CD14-positive monocyte (primary cell): ENCODE measurements around the gene LOXHD1. TPM values are rescaled to one million over a fixed set of nuclear protein-coding genes. Genes with fewer than 3 reads are reported as not detected.

ENCODE experiments used
- DNase-seq, 3 donors: peaks; one replicate each; pipeline ENCODE4 v3.0.0-alpha.2; 2011 to 2022
- H2AFZ ChIP-seq: 2 replicates; pipeline ENCODE4 v1.6.0; 2012; ENCODE audit warnings: mild to moderate bottlenecking, low read depth, low read length, inconsistent platforms; ENCODE audit not compliant: insufficient read depth, poor library complexity, severe bottlenecking
- H3K27ac ChIP-seq, 2 donors: 1 replicate in 1 of 2; 2 replicates in 1 of 2; pipeline ENCODE4 v1.5.1; 2012 to 2013; ENCODE audit warnings: low read length in 2 of 2, control low read depth in 1 of 2, inconsistent platforms in 1 of 2, low read depth in 1 of 2, mild to moderate bottlenecking in 1 of 2
- H3K27me3 ChIP-seq, 2 donors: one replicate each; pipeline versions ENCODE4 v1.6.0 to v1.6.1; 2011 to 2013; ENCODE audit warnings: low read length in 2 of 2; ENCODE audit not compliant: control insufficient read depth in 2 of 2, insufficient read depth in 2 of 2
- H3K36me3 ChIP-seq, 2 donors: replicated peaks in 1 of 2; 1 replicate in 1 of 2; 2 replicates in 1 of 2; pipeline versions ENCODE4 v1.5.1 to v1.6.1; 2012 to 2013; ENCODE audit warnings: low read length in 2 of 2, control low read depth in 1 of 2, inconsistent platforms in 1 of 2, mild to moderate bottlenecking in 1 of 2; ENCODE audit not compliant: insufficient read depth in 2 of 2, control insufficient read depth in 1 of 2
- H3K4me1 ChIP-seq, 2 donors: 1 replicate in 1 of 2; 2 replicates in 1 of 2; pipeline versions ENCODE4 v1.5.1 to v1.6.1; 2012 to 2013; ENCODE audit warnings: low read length in 2 of 2, control low read depth in 1 of 2, inconsistent platforms in 1 of 2, mild to moderate bottlenecking in 1 of 2, moderate library complexity in 1 of 2; ENCODE audit not compliant: insufficient read depth in 2 of 2, control insufficient read depth in 1 of 2
- H3K4me2 ChIP-seq: replicated peaks from 2 replicates; pipeline ENCODE3; 2012; ENCODE audit warnings: low read length, moderate library complexity, mild to moderate bottlenecking; ENCODE audit not compliant: poor library complexity, severe bottlenecking; ENCODE audit errors: extremely low read depth
- H3K4me3 ChIP-seq, 3 experiments: fragments of 200-600 bp in 1 of 3; sonication (generic) in 1 of 3; replicated peaks in 1 of 3; 1 replicate in 2 of 3; 2 replicates in 1 of 3; pipeline ENCODE4 v1.5.1; 2011 to 2013; ENCODE audit warnings: low read length in 3 of 3, mild to moderate bottlenecking in 3 of 3, control low read depth in 2 of 3, low read depth in 2 of 3, inconsistent platforms in 1 of 3, moderate library complexity in 1 of 3
- H3K79me2 ChIP-seq: 2 replicates; pipeline ENCODE4 v1.6.0; 2012; ENCODE audit warnings: mild to moderate bottlenecking, control low read depth, inconsistent platforms, low read length, moderate library complexity; ENCODE audit not compliant: insufficient read depth
- H3K9ac ChIP-seq: 2 replicates; pipeline ENCODE4 v1.6.0; 2017; ENCODE audit warnings: low read length, mild to moderate bottlenecking; ENCODE audit not compliant: insufficient read depth, poor library complexity, severe bottlenecking
- H3K9me3 ChIP-seq, 2 donors: replicated peaks in 1 of 2; 1 replicate in 1 of 2; 2 replicates in 1 of 2; pipeline versions ENCODE4 v1.5.1 to v1.6.1; 2012 to 2013; ENCODE audit warnings: low read length in 2 of 2, control low read depth in 1 of 2; ENCODE audit not compliant: control insufficient read depth in 1 of 2, insufficient read depth in 1 of 2
- H4K20me1 ChIP-seq: 2 replicates; pipeline ENCODE4 v1.6.0; 2012; ENCODE audit warnings: mild to moderate bottlenecking, low read length, control low read depth, moderate library complexity; ENCODE audit not compliant: insufficient read depth
- H3K27ac Mint-ChIP-seq, 7 donors: one replicate each; pipeline ENCODE4 v1.8.0; 2020; ENCODE audit warnings: mild to moderate bottlenecking in 7 of 7, mixed read lengths in 7 of 7, moderate library complexity in 6 of 7, inconsistent platforms in 2 of 7
- H3K27me3 Mint-ChIP-seq, 3 donors: one replicate each; pipeline ENCODE4 v1.8.0; 2021 to 2022; ENCODE audit warnings: low read depth in 3 of 3, mild to moderate bottlenecking in 3 of 3, mixed read lengths in 3 of 3, moderate library complexity in 3 of 3, inconsistent platforms in 1 of 3
- H3K36me3 Mint-ChIP-seq, 2 donors: one replicate each; pipeline ENCODE4 v1.8.0; 2020; ENCODE audit warnings: mixed read lengths in 2 of 2, inconsistent platforms in 1 of 2, mild to moderate bottlenecking in 1 of 2
- H3K4me1 Mint-ChIP-seq: one replicate; pipeline ENCODE4 v1.8.0; 2020; ENCODE audit warnings: mild to moderate bottlenecking, mixed read lengths
- H3K4me3 Mint-ChIP-seq, 2 donors: one replicate each; pipeline ENCODE4 v1.8.0; 2020; ENCODE audit warnings: mild to moderate bottlenecking in 2 of 2, mixed read lengths in 2 of 2, moderate library complexity in 1 of 2
- H3K9me3 Mint-ChIP-seq, 7 donors: one replicate each; pipeline ENCODE4 v1.8.0; 2020 to 2022; ENCODE audit warnings: mixed read lengths in 7 of 7, mild to moderate bottlenecking in 6 of 7, moderate library complexity in 6 of 7, inconsistent platforms in 2 of 7
- CTCF ChIP-seq: fragments of 200-600 bp; IDR thresholded peaks from one replicate; pipeline ENCODE4 v1.8.0; 2022; ENCODE audit warnings: antibody characterized with exemption, mild to moderate bottlenecking
- WGBS: methylation state at CpG from one replicate; pipeline ENCODE4 v1.1.5; 2013; ENCODE audit warnings: missing lambda C conversion rate; ENCODE audit not compliant: insufficient coverage; 5-methylcytosine and 5-hydroxymethylcytosine counted together
- intact Hi-C, 2 donors: fragments of 100-400 bp; cut with micrococcal nuclease; formaldehyde crosslinking; loops; one replicate each; pipeline versions ENCODE4 v1.15.0 to v1.15.1; 2023
- polyA plus RNA-seq, 3 donors: library from polyadenylated mRNA; depleted of rRNA in 1 of 3; unstranded in 2 of 3; stranded (reverse) in 1 of 3; fragments of 300-500 nt in 2 of 3; fragments of >200 nt in 1 of 3; fragmentation: Illumina TruSeq in 2 of 3; gene quantifications; 1 replicate in 2 of 3; 2 replicates in 1 of 3; pipeline ENCODE4 v1.2.3, GENCODE V29; 2012 to 2021

LOXHD1 gene
- polyA plus RNA-seq, 3 donors = 0.33 to 10.9 (median 0.61) TPM

GRCh38 chr18:46641917-46642316 is 15.1 kb downstream of the LOXHD1 start:
- Histone ChIP-seq H3K4me2 (no peak overlapping the region), H3K9ac (no peak overlapping the region), H3K79me2 (no peaks in the 10 kb centered on the region), H4K20me1 (no peaks in the 10 kb centered on the region), H3K4me3 (no peak overlapping the region), H3K9me3 (no peaks in the 10 kb centered on the region), H3K27me3 (no peaks in the 10 kb centered on the region), H3K36me3 (no peaks in the 10 kb centered on the region), H3K4me1 (no peaks in the 10 kb centered on the region), H3K27ac (no peak overlapping the region), H2AFZ (no peak overlapping the region)
- H3K27ac Mint-ChIP-seq = peak overlapping the region in 1 of 7 donors; percentile 9
- no peak for TF ChIP-seq CTCF
- DNase-seq = no peak
- H3K4me3 Mint-ChIP-seq = no peak overlapping the region
- H3K4me1 Mint-ChIP-seq = no peaks in the 10 kb centered on the region
- intact Hi-C loops = no loop called here
- peaks cover 0 to 7% (median 3%) of the 10 kb centered on the region in 3 donors for H3K27me3 Mint-ChIP-seq
- no peaks in the 10 kb centered on the region for H3K9me3 Mint-ChIP-seq
- H3K36me3 Mint-ChIP-seq = no peaks in the 10 kb centered on the region
- WGBS = 100% methylated on average over 6 of the region's 7 CpGs

- Mint-ChIP-seq H3K9me3 (no peaks in the 10 kb centered on the region), H3K4me3 (no peak overlapping the region), H3K36me3 (no peaks in the 10 kb centered on the region), H3K4me1 (no peaks in the 10 kb centered on the region), H3K27ac (no peak overlapping the region), H3K27me3 (peaks cover 0 to 7% (median 3%) of the 10 kb centered on the region in 3 donors)
- no peak for TF ChIP-seq CTCF
- Histone ChIP-seq H3K27me3 (no peaks in the 10 kb centered on the region), H4K20me1 (no peaks in the 10 kb centered on the region), H3K9me3 (no peaks in the 10 kb centered on the region), H3K4me1 (no peaks in the 10 kb centered on the region), H3K4me3 (no peak overlapping the region), H3K4me2 (no peak overlapping the region), H3K9ac (no peak overlapping the region), H3K36me3 (no peaks in the 10 kb centered on the region), H2AFZ (no peak overlapping the region), H3K79me2 (no peaks in the 10 kb centered on the region), H3K27ac (no peak overlapping the region)
- intact Hi-C loops = no loop called here
- 97% methylated on average over 5 of the region's 6 CpGs for WGBS
- no peak for DNase-seq
These were observed 17.6 kb downstream of the LOXHD1 start for GRCh38 chr18:46639386-46639785.
